ENCODE data around the gene SNRNP200.

The SNRNP200 gene

DNA sequence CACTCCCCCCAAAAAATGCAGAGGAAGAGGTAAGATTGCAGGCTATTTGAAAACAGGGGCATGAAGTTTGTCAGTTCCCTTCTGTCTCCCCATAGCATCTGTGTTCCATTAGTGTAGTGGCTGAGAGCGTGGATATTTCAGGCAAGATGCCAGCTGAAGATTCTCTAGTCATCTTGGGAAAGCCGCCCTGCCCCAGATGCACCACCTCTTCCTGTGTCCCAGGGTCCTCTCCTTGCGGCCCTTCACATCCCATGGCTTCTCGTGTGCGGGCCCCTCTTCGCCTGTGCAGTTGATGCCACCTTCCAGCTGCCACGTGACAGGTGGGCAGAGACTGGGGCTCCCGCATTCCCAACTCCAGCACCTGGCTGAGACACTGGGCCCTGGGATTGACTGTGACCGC lies 55.7 kb downstream of the SNRNP200 start:
- no peak overlapping the region for H3K4me2 ChIP-seq (ENCODE audit: low read depth, low read length)
- H4K20me1 ChIP-seq (ENCODE audit: insufficient read depth, low read length) = no peaks in the 10 kb centered on the region
- no peaks in the 10 kb centered on the region for H3K9me3 ChIP-seq (replicated peaks; ENCODE audit: insufficient read depth, low read length)
- peaks cover 46% of the 10 kb centered on the region for H3K4me1 ChIP-seq (ENCODE audit: low read length)
- H3K9me2 ChIP-seq (replicated peaks; ENCODE audit: insufficient read depth, low read length) = no peaks in the 10 kb centered on the region
- H3K79me2 ChIP-seq (ENCODE audit: low read length) = no peaks in the 10 kb centered on the region
- H3F3A ChIP-seq (ENCODE audit: insufficient read depth, low read length) = peaks cover 11% of the 10 kb centered on the region
- no peaks in the 10 kb centered on the region; the same call in 1 of the 2 replicates for H3K36me3 ChIP-seq (replicated peaks; ENCODE audit: insufficient read depth, low read length)
- no peak overlapping the region for H3K9ac ChIP-seq (ENCODE audit: low read length)
- H3K27me3 ChIP-seq (replicated peaks; ENCODE audit: insufficient read depth, low read length) = no peaks in the 10 kb centered on the region
- no peak overlapping the region for H3K27ac ChIP-seq (ENCODE audit: low read length)
- TF ChIP-seq EZH2phosphoT487 (IDR thresholded peaks at IDR 0.05; ENCODE audit: low read length) (no peak), EZH2 (optimal IDR thresholded peaks at IDR 0.05; ENCODE audit: low read depth, low read length) (no peak)
- TF ChIP-seq, protein P1, sequence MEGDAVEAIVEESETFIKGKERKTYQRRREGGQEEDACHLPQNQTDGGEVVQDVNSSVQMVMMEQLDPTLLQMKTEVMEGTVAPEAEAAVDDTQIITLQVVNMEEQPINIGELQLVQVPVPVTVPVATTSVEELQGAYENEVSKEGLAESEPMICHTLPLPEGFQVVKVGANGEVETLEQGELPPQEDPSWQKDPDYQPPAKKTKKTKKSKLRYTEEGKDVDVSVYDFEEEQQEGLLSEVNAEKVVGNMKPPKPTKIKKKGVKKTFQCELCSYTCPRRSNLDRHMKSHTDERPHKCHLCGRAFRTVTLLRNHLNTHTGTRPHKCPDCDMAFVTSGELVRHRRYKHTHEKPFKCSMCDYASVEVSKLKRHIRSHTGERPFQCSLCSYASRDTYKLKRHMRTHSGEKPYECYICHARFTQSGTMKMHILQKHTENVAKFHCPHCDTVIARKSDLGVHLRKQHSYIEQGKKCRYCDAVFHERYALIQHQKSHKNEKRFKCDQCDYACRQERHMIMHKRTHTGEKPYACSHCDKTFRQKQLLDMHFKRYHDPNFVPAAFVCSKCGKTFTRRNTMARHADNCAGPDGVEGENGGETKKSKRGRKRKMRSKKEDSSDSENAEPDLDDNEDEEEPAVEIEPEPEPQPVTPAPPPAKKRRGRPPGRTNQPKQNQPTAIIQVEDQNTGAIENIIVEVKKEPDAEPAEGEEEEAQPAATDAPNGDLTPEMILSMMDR (IDR thresholded peaks at IDR 0.05; ENCODE audit: low read length) = no peak
- no peak overlapping the region for H2AFZ ChIP-seq (ENCODE audit: low read length)
- H3K4me3 ChIP-seq (ENCODE audit: low read length) = no peak overlapping the region
- no peak for DNase-seq

DNA sequence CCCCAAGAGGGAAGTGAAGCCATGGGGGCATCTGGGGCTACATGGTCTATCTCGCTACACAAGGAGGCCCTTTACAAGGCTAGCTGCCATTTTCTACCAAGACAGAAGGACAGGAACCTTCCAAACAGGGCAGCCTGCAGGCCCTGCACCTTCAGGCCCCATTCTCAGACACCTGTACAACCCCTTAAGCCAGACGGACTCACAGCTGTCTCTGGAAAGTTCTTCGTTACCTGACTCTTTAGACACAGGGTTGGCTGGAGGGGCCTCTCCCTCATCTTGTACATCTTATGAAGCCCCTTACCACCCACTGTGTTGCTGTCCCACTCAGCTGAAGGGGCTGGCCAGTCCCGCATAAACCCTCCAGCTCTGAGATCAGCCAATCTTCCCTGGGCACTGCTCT lies 56.7 kb downstream of the SNRNP200 start:
- TF ChIP-seq EZH2 (optimal IDR thresholded peaks at IDR 0.05; ENCODE audit: low read depth, low read length) (no peak), EZH2phosphoT487 (IDR thresholded peaks at IDR 0.05; ENCODE audit: low read length) (no peak)
- TF ChIP-seq, protein P1 (IDR thresholded peaks at IDR 0.05; ENCODE audit: low read length) = no peak
- H3K9ac ChIP-seq (ENCODE audit: low read length) = no peak overlapping the region
- H3F3A ChIP-seq (ENCODE audit: insufficient read depth, low read length) = peaks cover 17% of the 10 kb centered on the region
- no peaks in the 10 kb centered on the region for H3K79me2 ChIP-seq (ENCODE audit: low read length)
- H3K4me3 ChIP-seq (ENCODE audit: low read length) = no peak overlapping the region
- no peak overlapping the region for H3K27ac ChIP-seq (ENCODE audit: low read length)
- peaks cover 48% of the 10 kb centered on the region for H3K4me1 ChIP-seq (ENCODE audit: low read length)
- no peak overlapping the region for H2AFZ ChIP-seq (ENCODE audit: low read length)
- no peaks in the 10 kb centered on the region; the same call in 1 of the 2 replicates for H3K36me3 ChIP-seq (replicated peaks; ENCODE audit: insufficient read depth, low read length)
- DNase-seq = no peak
- no peaks in the 10 kb centered on the region for H3K27me3 ChIP-seq (replicated peaks; ENCODE audit: insufficient read depth, low read length)
- no peaks in the 10 kb centered on the region for H3K9me3 ChIP-seq (replicated peaks; ENCODE audit: insufficient read depth, low read length)
- no peaks in the 10 kb centered on the region for H3K9me2 ChIP-seq (replicated peaks; ENCODE audit: insufficient read depth, low read length)
- H3K4me2 ChIP-seq (ENCODE audit: low read depth, low read length) = no peak overlapping the region
- no peaks in the 10 kb centered on the region for H4K20me1 ChIP-seq (ENCODE audit: insufficient read depth, low read length)

DNA sequence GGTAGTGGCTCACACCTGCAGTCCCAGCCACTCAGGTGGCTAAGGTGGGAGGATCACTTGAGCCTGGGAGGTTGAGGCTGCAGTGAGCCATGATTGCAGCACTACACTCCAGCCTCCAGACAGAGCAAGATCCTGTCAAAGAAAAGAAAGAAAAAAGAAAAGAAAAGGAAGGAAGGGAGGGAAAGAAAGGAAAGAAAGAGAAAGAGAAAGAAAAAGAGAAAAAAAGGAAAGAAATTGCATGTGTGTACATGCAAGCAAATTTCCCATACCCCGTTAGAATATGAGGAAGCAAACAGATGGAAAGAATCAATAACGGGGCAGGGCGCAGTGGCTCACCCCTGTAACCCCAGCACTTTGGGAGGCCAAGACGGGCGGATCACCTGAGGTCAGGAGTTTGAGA lies 57.5 kb downstream of the SNRNP200 start:
- peaks cover 56% of the 10 kb centered on the region for H3K4me1 ChIP-seq (ENCODE audit: low read length)
- no peaks in the 10 kb centered on the region for H3K79me2 ChIP-seq (ENCODE audit: low read length)
- no peak overlapping the region for H3K27ac ChIP-seq (ENCODE audit: low read length)

More for the DNA sequence above, 57.5 kb downstream of the SNRNP200 start:
- H3F3A ChIP-seq (ENCODE audit: insufficient read depth, low read length) = peaks cover 24% of the 10 kb centered on the region
- H3K36me3 ChIP-seq (replicated peaks; ENCODE audit: insufficient read depth, low read length) = no peaks in the 10 kb centered on the region; the same call in 1 of the 2 replicates
- DNase-seq = no peak
- TF ChIP-seq EZH2 (optimal IDR thresholded peaks at IDR 0.05; ENCODE audit: low read depth, low read length) (no peak), EZH2phosphoT487 (IDR thresholded peaks at IDR 0.05; ENCODE audit: low read length) (no peak)
- TF ChIP-seq, protein P1 (IDR thresholded peaks at IDR 0.05; ENCODE audit: low read length) = no peak
- H4K20me1 ChIP-seq (ENCODE audit: insufficient read depth, low read length) = no peaks in the 10 kb centered on the region
- H2AFZ ChIP-seq (ENCODE audit: low read length) = no peak overlapping the region
- H3K4me3 ChIP-seq (ENCODE audit: low read length) = no peak overlapping the region
- H3K27me3 ChIP-seq (replicated peaks; ENCODE audit: insufficient read depth, low read length) = no peaks in the 10 kb centered on the region
- no peak overlapping the region for H3K9ac ChIP-seq (ENCODE audit: low read length)
- H3K9me2 ChIP-seq (replicated peaks; ENCODE audit: insufficient read depth, low read length) = no peaks in the 10 kb centered on the region
- H3K4me2 ChIP-seq (ENCODE audit: low read depth, low read length) = no peak overlapping the region
- no peaks in the 10 kb centered on the region for H3K9me3 ChIP-seq (replicated peaks; ENCODE audit: insufficient read depth, low read length)
